SIG-M5 treated with dmso at 0.1 percent for 504 hours (cell line): ENCODE measurements around the gene CTDSP2.
"Not testable (repeated sequence)": the region's sequence is repeated elsewhere in the genome, so short reads cannot be mapped to it uniquely, and the experiment has no call there.

Experiments used
- DNase-seq: peaks from one replicate; lab custom pipeline; 2025; ENCODE audit not compliant: unreplicated experiment; lab: John Stamatoyannopoulos, UW

CTDSP2 gene

GRCh38 chr12:57882575-57882974 lies 36.0 kb upstream of the CTDSP2 start:
- DNase-seq: no peak

DNA sequence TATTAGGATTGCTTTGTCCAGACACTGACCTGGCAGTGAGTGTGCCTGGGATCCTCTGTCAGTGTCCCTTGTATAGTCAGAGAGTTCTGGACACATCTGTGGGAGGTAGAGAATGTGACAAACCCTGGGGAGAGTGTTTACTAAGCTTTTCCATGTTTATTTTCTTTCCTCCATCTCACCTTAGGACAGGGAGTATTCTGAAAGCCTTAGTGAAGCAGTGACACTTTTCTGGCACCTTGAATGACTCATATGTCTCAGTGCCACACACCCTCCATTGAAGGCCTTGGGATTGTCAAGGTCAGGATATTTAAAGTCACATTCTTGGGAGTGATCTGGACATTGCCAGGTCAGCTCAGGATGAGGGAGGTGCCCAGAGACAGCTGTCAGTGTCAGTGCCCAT lies 34.9 kb upstream of the CTDSP2 start:
- DNase-seq: no peak

DNA sequence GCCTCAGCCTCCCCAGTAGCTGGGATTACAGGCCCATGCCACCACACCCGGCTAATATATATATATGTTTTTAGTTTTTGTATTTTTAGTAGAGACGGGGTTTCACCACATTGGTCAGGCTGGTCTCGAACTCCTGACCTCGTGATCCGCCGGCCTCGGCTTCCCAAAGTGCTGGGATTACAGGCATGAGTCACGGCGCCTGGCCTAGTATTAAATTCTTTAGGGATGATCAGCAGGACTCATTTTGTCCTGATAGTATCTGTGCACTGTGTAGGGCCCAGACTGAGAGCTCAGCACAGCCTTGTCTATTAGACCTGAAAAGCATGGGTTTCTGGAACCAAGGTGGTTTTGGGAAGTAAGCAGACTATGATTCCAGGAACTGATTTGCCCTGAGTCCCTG lies 34.5 kb upstream of the CTDSP2 start:
- DNase-seq: not testable (repeated sequence)

DNA sequence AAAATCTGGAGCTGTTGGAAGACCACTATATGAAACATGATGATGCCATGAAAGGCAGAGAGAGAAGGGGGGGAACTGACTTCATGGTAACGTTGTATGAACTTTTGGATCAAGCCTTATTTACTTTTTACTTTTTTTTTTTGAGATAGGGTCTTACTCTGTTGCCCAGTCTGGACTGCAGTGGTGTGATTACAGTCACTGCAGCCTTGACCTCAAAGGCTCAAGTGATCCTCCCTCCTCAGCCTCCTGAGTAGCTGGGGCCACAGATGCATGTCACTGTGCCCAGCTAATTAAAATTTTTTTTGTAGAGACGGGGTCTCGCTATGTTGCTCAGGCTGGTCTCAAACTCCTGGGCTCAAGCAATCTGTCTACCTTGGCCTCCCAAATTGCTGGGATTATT lies 31.3 kb upstream of the CTDSP2 start:
- no peak for DNase-seq

- DNase-seq: no peak
Measured at GRCh38 chr12:57875753-57876547, 29.4 kb upstream of the CTDSP2 start.

GRCh38 chr12:57874166-57875108 lies 27.9 kb upstream of the CTDSP2 start:
- DNase-seq: peak; percentile 66

GRCh38 chr12:57872362-57872761 lies 25.8 kb upstream of the CTDSP2 start:
- no peak for DNase-seq

- DNase-seq: no peak
Measured at GRCh38 chr12:57869927-57870318, 23.4 kb upstream of the CTDSP2 start.

GRCh38 chr12:57869298-57869926 lies 22.9 kb upstream of the CTDSP2 start:
- no peak for DNase-seq

DNA sequence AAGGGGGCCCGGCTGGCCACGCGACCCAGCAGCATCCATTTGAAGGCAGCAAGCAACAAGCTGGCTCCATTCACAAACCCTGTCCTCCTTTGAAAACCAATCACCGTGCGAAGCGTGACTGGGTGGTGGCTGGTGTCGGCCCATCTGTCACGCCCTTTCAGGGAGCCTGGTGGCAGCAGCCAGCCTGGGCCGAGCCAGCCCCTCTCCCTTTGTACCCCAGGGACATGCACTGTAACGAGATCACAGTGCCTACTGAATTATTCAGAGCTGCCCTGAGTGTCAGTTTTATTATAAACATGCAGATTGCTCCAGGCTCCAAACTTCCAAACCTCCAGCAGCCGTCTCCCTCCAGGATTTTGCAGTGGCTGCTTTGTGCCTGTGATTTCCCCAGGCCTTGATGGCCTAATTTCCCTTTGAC lies 22.3 kb upstream of the CTDSP2 start:
- no peak for DNase-seq

DNA sequence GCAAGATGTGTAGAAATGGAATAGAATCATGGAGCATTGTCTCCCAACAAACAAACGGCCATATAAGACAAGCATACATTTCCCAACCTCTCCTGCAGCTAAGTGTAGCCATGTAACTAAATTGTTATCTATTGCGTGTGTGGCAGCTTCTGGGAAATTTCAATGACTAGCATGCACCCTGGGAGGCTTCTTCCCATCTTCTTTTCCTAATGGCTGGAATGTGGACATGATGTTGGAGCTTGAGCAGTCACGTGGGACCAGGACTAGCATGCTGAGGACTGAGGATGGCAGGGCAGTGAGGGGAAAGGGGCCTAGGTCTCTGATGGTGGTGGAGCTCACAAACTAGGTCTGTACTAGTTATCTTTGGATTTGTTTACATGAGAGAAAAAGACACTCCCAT lies 21.7 kb upstream of the CTDSP2 start:
- no peak for DNase-seq

GRCh38 chr12:57866308-57867019 lies 19.9 kb upstream of the CTDSP2 start:
- DNase-seq: no peak

GRCh38 chr12:57865084-57865751 lies 18.7 kb upstream of the CTDSP2 start:
- peak; percentile 38 for DNase-seq

GRCh38 chr12:57864442-57865083 lies 18.0 kb upstream of the CTDSP2 start:
- DNase-seq: no peak

GRCh38 chr12:57863676-57864075 lies 17.1 kb upstream of the CTDSP2 start:
- DNase-seq: no peak

DNA sequence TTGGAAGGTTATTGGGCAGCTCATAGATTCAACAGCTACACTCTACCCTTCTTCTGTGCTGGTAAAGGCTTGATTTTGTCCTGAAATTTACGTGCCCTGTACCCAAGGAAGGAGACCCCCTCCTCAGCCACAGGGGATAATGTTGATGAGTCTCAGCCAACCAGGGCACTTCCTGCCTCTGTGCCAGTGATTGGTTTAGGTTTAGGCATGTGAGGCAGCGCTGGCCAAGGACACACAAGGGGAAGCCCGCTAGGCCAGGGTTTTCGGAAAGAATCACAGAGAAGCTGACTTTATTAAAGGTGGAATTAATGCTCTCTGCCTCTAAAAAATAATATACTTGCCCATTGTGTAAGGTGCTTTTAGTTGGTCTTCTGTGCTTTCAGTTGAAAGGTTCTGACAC lies 15.4 kb upstream of the CTDSP2 start:
- no peak for DNase-seq

DNA sequence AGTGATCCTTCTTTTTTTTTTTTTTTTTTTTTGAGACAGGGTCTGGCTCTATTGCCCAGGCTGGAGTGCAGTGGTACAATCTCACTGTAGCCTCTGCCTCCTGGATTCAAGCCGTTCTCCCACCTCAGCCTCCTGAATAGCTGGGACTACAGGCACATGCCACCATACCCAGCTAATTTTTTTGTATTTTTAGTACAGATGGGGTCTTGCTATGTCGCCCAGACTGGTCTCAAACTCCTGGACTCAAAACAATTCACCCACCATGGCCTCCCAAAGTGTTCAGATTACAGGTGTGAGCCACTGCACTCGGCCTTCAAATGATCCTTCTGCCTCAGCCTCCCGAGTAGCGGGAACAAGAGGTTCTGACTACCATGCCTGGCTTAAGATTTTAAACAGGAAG lies 14.4 kb upstream of the CTDSP2 start:
- not testable (repeated sequence) for DNase-seq

GRCh38 chr12:57859121-57859520 lies 12.6 kb upstream of the CTDSP2 start:
- DNase-seq: no peak

GRCh38 chr12:57858123-57858522 lies 11.6 kb upstream of the CTDSP2 start:
- not testable (repeated sequence) for DNase-seq

- DNase-seq: no peak
Measured at GRCh38 chr12:57854965-57855364, 8.4 kb upstream of the CTDSP2 start.
